ENCODE results near the gene COASY.

The COASY gene

DNA sequence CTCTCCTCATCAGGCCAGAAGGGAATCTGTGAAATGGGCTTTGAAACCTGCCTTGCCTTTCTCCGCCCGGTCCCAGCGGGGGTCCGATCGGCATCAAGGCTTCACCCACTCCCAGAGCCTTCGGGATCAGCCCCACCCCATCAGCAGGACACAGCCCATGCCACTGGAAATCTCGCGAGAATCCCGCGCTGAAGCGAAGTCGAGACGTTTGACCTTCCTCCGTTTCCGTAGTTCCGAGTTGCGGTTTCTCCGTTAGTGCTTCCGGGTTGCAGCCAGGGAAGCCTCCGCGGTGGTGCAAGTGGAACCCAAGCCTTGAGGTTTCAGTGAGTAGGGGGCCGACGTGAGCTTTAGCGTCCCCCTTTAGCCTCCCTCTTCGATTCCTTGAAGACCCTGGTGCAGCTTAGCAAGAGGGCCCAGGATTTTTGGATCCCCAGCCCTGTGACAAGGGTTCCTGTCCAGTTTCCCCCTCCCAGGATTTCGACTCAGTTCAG is at the start of gene COASY:
Gene COASY (plus strand): TSS at position 252 of the 491 bp plus-strand sequence. CDS start 475 bp downstream, outside the sequence.
- DNase-seq (ENCODE audit: low read depth in 2 of 2), result peak; percentile 90 to 91

DNA sequence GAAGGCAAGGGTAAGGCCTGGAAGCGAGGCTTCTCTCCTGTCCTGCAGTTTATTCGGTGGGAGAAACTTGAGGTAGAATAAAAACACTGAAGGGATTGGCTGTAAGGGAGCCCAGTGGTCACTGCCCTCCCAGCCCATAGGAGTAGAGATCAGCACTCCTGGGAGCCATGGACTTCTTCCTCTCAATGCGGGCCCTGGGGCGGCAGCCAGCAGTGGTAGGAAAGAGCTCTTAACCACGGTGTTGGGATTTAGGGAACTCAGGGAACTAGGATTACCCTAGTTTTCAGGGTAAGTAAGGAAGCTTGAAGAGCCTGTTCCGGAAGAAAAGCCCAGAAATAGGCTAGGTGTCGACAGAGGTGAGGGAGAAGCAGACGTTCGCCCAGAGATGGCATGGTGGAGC is 49.7 kb upstream of the COASY start:
- DNase-seq (ENCODE audit: low read depth in 2 of 2), result no peak

DNA sequence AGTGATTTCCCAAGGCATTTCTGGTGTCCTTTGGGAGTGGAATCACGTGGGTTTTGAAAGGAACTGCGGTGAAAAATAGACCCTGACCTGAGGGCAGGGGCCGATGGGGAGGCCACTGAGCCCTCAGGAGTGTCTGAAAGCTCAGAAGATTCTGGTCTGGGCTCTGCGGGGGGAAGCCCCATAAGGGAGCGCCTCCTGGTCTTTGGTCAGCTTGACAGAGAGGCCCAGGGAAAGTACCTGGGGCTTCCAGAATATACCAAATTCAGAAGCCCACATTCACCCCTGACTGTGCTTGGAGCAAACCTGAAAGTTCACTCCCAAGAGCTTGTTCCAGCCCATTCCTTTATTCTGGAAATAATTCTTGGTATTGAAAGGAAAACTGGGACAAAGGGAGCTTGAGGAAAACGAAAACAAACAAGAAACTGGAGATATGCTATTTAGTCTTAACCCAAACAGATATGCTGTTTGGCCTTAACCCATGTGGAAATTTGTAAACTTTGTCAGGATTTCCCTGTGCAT is 49.2 kb upstream of the COASY start:
- no peak for DNase-seq (ENCODE audit: low read depth in 2 of 2)

DNA sequence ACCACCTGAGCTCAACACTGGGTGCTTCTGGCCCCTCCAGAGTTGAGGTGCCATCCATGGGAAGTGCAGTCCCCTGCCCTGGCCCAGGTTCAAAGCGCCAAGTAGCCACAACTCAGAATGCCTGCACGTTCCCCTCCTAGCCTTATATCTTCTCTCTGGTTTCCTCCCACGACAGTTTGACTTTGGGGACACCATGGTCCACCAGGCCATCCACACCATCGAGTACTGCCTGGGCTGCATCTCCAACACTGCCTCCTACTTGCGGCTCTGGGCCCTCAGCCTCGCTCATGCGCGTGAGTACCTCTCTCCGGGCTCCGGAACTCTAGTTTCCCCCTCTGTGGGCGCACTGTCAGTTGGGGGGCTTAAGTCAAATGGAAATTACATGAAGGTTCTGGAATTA is 48.3 kb upstream of the COASY start:
- no peak for DNase-seq (ENCODE audit: low read depth in 2 of 2)

DNA sequence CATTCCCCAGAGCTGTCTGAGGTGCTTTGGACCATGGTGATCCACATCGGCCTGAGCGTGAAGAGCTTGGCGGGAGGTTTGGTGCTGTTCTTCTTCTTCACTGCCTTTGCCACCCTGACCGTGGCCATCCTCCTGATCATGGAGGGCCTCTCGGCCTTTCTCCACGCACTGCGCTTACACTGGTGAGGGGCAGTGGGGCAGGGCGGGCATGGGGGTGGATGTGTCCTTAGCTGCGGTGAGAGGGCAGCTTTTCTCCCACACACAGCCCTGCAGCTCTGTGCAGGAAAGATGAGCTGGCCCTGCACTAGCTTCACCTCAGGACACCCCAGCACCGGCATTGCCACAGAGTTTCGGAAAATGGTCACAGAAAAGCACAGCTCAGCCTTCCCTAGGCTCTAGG is 47.7 kb upstream of the COASY start:
- DNase-seq (ENCODE audit: low read depth in 2 of 2), result no peak

DNA sequence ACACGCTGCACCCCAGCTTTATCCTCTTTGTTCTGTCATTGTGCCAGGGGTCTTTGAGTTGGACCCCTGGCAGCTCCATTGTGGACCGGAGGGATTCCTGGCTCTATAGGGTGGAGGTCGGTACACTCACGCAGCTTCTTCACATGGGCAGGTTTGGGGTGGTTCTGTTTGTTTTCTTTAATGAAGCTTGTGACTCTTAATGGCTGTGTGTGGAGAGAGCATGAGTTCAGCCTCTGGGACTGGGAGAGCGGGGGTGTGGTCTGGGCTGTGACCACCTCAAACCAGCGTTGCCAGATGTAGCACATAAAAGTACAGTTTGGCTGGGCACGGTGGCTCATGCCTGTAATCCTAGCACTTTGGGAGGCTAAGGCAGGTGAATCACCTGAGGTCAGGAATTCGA is 47.1 kb upstream of the COASY start:
- DNase-seq (ENCODE audit: low read depth in 2 of 2), result no peak

DNA sequence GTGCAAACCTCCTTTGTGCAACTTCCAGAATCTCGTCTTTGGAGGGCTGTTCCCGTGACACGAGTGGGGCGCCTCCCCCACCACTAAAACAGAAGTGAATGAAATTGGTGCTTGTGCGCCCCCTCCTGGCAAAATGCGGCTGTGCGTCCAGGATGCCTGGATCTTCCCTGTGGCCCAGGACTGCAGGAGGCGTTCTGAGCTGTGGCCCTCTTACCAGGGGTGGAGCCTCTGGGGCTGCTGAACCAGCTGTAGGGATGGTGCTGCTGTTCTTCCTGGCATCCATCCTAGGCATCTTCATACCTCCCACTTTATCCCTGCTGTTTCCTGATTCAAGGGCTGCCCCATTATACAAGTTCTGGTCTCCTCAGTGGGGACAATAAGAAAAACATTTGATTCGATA is 44.4 kb upstream of the COASY start:
- DNase-seq (ENCODE audit: low read depth in 2 of 2), result peak; percentile 58 to 74

DNA sequence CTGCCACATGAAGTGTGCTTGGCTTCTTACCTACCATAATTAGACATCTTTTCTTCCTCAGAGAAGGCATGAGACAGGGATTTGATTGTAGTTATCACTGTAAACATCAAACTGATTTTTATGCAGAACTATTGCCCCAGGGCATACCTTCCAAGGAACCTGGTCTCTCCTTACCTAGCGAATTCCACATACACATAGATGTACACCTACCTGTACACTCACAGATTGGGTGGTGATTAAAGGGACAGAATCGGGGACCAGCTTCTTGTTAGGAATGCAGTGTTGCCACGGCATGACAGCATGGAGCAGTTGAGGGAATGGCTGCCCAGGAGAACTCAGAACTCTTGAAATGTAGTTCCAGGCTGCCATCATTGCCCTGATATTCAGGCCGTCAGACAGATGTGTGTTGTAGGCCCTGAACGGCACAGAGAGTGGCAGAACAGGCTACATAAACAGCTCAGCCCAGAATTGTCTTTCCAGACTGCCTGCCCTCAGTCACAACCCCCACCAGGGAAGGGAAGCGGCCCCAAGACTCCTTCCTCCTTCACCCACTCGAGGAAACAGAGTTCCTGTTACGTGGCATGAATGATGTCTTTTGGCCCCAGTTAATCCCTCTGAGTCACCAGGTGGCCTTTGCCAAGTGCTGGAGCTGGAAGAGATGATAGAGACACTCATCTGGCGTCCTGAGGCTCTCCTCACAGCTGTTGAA is 43.7 kb upstream of the COASY start:
- no peak for DNase-seq (ENCODE audit: low read depth in 2 of 2)

DNA sequence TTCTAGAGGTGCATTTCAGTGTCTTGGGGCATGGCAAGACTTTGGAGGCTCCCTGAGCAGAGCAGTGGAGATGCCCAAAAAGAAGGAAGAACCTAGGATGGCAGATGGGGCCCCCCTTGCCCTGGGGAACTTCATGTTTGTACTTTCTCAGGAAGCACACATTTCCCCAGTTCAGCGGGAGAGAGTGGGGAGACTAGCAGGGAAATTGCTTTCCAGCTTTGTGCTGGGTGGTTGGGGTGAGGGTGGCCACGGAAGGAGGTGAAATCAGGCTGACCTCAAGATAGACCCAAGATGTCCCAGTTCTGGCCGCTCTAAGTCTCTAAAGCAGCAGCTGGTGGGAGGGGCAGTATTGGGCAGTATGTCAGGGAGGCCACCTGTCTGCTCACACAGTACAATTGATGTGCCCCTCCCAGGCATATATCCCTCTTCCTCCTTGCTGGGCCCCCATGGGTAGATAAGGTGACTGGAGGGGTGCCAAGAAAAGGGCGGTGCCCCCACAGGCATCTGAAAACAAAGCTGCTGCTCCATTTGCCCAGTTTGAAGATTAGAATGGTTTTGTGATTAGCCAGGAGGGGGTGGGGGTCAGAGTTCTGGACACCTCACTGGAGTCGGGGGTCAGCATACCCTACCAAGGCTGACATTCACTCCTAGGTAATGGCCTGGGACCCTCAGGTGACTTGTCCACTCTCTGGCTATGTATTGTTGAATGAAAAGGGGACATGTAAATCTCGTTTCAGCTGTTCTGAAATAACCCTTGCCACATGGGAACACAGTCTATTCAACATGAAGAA is 43.0 kb upstream of the COASY start:
- no peak for DNase-seq (ENCODE audit: low read depth in 2 of 2)

DNA sequence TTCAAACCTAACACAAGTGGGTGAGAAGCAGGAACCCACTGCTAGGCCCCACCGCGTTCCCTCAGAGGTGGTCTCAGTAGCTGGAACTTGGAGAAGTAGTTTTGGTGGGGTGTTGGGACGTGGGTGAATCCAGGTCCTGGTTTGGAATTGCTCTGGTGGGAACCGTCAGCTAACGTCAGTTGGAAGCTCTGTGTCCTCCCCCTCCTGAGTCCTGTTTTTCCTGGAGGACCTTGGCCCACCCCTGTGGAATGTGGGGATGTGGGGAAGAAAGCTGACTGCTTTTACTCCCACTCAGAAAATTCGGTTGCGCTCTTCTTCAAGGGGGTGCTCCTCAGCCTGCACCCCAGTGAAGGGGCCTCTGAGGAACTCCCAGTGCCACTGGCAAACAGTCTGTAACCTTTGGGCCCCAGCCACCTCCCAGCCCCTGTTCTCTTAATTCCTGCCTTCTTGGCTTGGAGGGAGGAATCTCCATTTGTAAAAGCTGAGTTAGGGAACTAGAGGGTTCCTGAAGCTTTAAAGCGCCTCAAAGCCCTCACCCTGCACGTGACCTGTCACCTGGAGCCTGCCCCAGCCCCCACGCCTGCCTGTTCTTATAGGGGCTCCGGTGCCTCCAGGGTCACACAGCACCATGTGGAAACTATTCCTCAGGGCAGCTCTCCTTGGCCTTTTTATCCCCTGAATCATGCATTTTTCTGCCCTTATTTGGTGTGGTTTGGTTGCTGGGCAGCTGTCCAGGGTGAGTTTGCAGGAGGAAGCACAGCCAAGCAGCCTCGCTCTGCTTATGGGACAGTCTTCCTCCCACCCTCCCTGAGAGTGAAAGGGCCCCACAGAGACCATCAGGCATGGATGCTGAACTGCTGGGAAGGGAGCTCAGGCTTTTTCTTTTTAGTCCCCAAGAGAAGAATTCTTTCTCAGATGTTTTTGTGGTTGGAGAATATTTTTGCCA is 42.1 kb upstream of the COASY start:
- no peak for DNase-seq (ENCODE audit: low read depth in 2 of 2)

DNA sequence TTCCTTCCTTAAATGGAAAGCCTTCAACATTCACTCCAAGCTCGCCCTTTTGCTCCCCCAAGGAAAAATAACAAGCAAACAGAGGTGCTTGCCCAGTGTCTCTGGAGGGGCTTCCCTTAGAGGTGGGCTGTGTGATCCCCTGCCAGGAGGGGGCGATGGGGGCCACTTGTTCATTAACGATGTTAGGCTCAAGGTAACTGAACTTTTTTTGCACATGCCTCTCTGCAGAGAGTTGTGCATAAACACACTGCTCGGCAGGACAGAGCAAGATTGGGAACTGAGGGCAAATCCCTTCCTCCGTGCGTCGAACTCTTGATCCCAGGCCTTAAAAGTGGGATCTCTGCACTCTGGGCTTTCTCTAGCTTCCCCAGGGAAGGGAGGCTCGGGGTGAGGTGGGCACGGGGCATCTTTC is 41.4 kb upstream of the COASY start:
- no peak for DNase-seq (ENCODE audit: low read depth in 2 of 2)

DNA sequence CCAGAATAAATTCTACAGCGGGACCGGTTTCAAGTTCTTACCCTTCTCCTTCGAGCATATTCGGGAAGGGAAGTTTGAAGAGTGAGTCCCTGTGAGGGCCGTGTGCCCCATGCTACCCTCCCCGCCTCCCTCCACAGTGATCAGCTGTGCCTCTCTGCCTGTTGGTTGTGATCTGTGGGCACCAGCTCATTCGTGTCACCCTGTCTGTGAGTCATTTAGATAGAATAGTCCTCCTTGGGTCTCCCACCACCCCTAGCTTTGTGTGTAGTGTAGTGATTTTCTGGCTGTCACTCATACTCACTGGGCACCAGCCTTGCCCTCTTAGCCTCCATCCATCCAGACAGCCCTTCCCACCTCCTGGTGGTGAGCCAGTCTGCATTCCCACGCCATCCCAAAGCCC is 40.9 kb upstream of the COASY start:
- no peak for DNase-seq (ENCODE audit: low read depth in 2 of 2)

DNA sequence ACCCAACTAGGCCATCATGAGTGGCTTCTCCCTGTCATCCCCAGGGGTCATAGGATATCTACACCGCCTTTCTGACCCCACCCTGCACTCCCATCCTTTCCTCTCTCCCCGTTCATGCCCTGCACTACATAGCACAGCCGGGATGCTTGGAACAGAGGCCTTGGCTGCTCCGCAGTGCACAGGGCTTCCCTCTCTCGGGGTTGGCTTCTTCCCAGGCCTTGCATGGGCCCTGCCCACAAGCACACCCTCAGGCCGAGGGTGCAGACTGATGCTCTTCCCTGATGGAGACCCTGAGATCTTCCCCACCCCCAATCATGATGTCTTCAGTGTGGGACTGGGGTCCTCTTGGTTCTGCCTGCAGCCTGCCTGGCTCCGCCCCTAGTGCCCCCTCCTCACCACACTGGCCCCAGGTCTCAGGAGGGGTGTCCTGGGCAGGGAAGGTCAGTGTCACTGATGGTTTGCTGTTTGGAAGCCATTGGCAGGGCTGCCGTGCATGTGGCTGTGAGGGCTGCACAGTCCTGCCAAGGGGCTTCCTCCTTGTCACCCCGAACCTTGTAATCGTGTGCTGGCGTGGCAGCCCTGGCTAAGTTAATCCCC is 40.2 kb upstream of the COASY start:
- DNase-seq (ENCODE audit: low read depth in 2 of 2), result no peak

DNA sequence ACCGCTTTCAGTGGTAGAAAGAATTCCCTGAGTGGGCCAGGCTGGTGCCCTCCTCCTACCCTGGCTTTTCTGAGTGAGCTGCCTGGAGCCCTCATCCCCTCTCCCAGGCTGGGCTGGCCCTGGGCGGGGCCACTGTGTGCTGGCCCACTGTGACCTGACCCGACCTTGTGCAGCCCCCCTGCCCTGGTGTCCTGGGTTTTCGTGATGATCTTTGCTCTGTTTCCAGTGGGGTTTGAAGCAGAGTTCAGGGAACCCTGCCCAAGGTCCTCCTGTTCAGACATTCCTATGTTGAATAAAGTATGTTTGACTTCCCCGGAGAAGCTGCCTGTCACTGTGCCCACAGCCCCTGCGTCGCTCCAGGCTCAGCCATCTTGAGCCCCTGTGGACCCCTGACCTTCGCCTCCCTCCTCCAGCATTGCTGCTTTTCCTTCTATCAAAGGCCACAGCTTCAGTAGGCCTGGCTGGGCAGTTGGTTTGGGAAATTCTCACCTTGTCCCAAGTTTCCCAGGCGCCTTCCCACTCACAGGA is 39.6 kb upstream of the COASY start:
- DNase-seq (ENCODE audit: low read depth in 2 of 2), result no peak

DNA sequence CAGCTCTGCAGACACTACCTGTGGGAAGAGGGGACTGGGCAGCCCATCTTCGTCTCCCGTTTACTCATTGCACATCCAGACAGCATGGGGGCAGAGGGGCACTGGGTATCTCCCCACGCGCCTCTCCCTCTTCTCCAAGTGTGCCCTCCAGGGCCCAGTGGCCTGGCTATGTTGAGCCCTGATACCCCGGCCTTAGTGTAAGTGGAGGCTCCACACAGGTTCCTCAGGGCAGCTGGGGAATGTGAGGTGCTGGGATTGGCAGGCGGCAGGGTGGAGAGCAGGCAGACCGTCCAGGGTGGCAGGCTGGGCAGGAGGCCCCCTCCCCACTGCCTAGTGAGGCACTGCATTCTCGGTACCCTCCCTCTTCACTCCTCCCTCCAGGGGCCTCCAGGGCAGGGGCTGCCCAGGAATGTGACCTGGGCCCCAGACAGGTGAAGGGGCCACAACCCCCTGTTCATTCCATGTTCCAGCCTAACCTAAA is 39.1 kb upstream of the COASY start:
- no peak for DNase-seq (ENCODE audit: low read depth in 2 of 2)

DNA sequence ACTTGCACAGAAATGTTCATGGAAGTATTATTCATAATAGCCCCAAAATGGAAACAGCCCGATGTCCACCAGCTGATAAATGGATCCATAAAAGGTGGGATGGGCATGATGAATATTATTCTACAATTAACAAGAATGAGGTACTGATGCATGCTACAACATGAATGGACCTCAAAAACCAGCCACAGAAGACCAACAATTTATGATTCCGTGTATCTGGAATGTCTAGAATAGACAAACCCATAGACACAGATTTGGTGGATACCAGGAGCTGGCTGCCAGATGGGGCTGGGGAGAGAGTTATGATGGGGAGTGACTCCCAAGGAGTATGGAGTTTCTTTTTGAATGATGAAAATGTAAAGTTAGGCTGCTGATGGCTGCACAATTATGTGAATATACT is 36.7 kb upstream of the COASY start:
- no peak for DNase-seq (ENCODE audit: low read depth in 2 of 2)

DNA sequence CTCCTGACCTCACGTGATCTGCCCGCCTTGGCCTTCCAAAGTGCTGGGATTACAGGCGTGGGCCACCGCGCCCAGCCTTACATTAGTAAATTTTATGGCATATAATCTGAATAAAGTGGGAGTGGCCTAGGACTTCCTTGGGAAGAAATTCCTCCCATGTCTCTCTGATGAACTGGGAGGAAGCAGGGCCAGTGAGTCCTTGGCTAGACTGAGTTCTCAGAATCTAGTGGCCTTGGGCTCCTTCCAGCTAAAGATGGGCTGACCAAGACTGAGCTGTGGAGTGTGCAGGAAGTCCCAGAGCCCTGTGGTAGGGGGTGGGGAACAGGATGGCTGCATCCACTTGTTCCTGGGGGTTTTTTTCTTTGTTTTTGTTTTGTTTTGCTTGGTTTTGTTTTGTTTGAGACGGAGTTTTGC is 35.9 kb upstream of the COASY start:
- no peak for DNase-seq (ENCODE audit: low read depth in 2 of 2)

DNA sequence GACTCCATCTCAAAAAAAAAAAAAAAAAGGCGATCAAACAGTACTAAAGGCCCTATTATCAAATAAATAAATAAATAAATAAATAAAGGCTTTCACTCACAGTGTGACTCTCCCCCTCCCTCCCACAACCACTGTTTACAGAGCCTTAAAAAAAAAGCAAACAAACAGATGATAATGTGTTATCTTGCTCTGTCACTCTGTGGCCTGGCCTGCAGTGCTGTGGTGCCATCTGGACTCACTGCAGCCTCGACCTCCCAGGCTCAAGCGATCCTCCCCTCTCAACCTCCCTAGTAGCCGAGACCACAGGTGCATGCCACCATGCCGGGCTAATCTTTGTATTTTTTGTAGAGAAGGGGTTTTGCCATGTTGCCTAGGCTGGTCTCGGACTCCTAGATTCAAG is 34.0 kb upstream of the COASY start:
- DNase-seq (ENCODE audit: low read depth in 2 of 2), result no peak

DNA sequence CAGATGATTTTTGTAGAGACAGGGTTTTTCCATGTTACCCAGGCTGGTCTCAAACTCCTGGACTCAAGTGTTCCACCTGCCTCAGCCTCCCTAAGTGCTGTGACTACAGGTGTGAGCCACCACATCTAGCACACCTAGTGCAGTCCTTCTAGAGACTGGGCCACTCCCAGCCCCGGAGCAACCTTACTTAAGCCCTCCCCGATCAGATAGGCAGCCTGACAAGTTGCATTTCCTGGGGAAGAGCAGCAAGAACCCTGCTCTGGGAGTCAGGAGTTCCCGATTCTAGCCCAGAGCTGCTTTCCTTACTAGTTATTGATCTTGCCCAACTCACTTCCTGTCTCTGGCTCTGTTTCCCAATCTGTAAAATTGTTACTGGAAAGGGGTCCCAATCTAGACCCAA is 32.9 kb upstream of the COASY start:
- DNase-seq (ENCODE audit: low read depth in 2 of 2), result no peak

DNA sequence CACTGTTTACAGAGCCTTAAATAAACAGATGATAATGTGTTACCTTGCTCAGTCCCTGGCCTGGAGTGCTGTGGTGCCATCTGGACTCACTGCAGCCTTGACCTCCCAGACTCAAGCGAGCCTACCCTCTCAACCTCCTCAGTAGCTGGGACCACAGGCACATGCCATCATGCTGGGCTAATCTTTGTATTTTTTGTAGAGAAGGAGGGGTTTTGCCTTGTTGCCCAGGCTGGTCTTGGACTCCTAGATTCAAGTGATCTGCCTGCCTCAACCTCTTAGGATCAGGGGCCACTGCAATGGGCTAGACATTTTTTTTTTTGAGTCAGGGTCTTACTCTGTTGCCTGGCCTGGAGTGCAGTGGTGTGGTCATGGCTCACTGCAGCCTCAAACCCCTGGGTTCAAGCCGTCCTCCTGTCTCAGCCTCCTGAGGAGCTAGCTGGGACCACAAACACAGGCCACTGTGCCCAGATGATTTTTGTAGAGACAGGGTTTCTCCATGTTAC is 30.9 kb upstream of the COASY start:
- DNase-seq (ENCODE audit: low read depth in 2 of 2), result no peak

Measured in stimulated activated CD4-positive, alpha-beta T cell treated with anti-CD3 and anti-CD28 coated beads, Interleukin-15, amount 100 ng/mL, for 48 hours (primary cell).